ENCODE measurements around the gene KIAA1217.

Gene KIAA1217

GRCh38 chr10:24406809-24407483 is 198.0 kb downstream of the KIAA1217 start:
- Histone ChIP-seq H3K4me3 (ENCODE audit: low read depth in 1 of 2, low read length in 1 of 2) (no peak overlapping the region), H3K27me3 (no peaks in the 10 kb centered on the region), H3K9me3 (no peaks in the 10 kb centered on the region), H3K4me1 (ENCODE audit: control insufficient read depth in 1 of 2, insufficient read depth in 1 of 2, low read depth in 1 of 2, low read length in 1 of 2) (no peaks in the 10 kb centered on the region), H3K36me3 (no peaks in the 10 kb centered on the region), H3K27ac (no peak overlapping the region)
- TF ChIP-seq, protein P1, sequence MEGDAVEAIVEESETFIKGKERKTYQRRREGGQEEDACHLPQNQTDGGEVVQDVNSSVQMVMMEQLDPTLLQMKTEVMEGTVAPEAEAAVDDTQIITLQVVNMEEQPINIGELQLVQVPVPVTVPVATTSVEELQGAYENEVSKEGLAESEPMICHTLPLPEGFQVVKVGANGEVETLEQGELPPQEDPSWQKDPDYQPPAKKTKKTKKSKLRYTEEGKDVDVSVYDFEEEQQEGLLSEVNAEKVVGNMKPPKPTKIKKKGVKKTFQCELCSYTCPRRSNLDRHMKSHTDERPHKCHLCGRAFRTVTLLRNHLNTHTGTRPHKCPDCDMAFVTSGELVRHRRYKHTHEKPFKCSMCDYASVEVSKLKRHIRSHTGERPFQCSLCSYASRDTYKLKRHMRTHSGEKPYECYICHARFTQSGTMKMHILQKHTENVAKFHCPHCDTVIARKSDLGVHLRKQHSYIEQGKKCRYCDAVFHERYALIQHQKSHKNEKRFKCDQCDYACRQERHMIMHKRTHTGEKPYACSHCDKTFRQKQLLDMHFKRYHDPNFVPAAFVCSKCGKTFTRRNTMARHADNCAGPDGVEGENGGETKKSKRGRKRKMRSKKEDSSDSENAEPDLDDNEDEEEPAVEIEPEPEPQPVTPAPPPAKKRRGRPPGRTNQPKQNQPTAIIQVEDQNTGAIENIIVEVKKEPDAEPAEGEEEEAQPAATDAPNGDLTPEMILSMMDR (IDR thresholded peaks at IDR 0.05), result no peak

DNA sequence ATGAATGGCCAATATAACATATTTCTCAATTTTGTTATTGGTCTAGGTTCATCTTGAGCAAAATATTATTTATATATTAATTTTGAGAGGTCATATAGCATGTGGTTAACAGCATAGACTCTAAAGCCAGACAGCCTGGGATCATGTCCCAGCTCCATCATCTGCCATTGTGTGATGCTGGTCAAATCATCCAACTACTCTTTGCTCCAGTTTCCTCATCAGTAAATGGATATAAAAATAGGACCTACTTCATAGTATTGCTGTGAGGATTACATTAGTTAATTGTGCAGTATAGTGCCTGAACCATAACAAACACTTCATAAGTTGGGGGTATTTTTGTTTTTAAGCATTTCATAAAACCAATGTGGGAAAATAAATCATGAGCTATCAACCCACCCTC is 199.0 kb downstream of the KIAA1217 start:
- H3K9me3 ChIP-seq, result no peaks in the 10 kb centered on the region

DNA sequence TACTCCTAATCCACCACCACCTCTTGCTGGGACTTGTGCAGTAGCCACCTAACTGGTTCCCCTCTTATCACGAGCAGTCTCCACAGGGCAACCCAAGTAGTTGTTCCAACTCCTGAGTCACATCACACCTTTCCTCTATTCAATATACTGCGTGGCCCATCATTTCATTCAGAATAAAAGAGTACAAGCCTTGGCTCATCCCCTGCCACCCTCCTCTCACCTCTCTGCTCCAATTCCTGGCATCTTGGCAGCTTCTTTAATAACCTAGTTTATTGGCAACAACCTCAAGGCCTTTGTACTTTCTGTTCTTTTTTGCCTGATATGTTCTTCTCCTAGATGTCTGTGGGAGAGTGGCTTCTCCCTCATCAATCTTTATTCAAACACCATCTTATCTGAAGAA is 199.4 kb downstream of the KIAA1217 start:
- H3K9me3 ChIP-seq, result no peaks in the 10 kb centered on the region
- H3K4me1 ChIP-seq (ENCODE audit: control insufficient read depth in 1 of 2, insufficient read depth in 1 of 2, low read depth in 1 of 2, low read length in 1 of 2), result no peaks in the 10 kb centered on the region
- H3K27me3 ChIP-seq, result no peaks in the 10 kb centered on the region
- H3K36me3 ChIP-seq, result no peaks in the 10 kb centered on the region
- H3K27ac ChIP-seq, result no peak overlapping the region
- TF ChIP-seq, protein P1 (IDR thresholded peaks at IDR 0.05), result no peak
- H3K4me3 ChIP-seq (ENCODE audit: low read depth in 1 of 2, low read length in 1 of 2), result no peak overlapping the region

More for the DNA sequence above, 199.0 kb downstream of the KIAA1217 start:
- H3K27ac ChIP-seq, result no peak overlapping the region
- no peaks in the 10 kb centered on the region for H3K27me3 ChIP-seq
- H3K36me3 ChIP-seq, result no peaks in the 10 kb centered on the region
- TF ChIP-seq, protein P1 (IDR thresholded peaks at IDR 0.05), result no peak
- no peak overlapping the region for H3K4me3 ChIP-seq (ENCODE audit: low read depth in 1 of 2, low read length in 1 of 2)
- H3K4me1 ChIP-seq (ENCODE audit: control insufficient read depth in 1 of 2, insufficient read depth in 1 of 2, low read depth in 1 of 2, low read length in 1 of 2), result no peaks in the 10 kb centered on the region

- Histone ChIP-seq H3K27me3 (no peaks in the 10 kb centered on the region), H3K36me3 (no peaks in the 10 kb centered on the region), H3K27ac (no peak overlapping the region), H3K4me3 (ENCODE audit: low read depth in 1 of 2, low read length in 1 of 2) (no peak overlapping the region), H3K4me1 (ENCODE audit: control insufficient read depth in 1 of 2, insufficient read depth in 1 of 2, low read depth in 1 of 2, low read length in 1 of 2) (no peaks in the 10 kb centered on the region), H3K9me3 (no peaks in the 10 kb centered on the region)
- TF ChIP-seq, protein P1 (IDR thresholded peaks at IDR 0.05), result no peak
These were observed 205.7 kb downstream of the KIAA1217 start for GRCh38 chr10:24414597-24414996.

DNA sequence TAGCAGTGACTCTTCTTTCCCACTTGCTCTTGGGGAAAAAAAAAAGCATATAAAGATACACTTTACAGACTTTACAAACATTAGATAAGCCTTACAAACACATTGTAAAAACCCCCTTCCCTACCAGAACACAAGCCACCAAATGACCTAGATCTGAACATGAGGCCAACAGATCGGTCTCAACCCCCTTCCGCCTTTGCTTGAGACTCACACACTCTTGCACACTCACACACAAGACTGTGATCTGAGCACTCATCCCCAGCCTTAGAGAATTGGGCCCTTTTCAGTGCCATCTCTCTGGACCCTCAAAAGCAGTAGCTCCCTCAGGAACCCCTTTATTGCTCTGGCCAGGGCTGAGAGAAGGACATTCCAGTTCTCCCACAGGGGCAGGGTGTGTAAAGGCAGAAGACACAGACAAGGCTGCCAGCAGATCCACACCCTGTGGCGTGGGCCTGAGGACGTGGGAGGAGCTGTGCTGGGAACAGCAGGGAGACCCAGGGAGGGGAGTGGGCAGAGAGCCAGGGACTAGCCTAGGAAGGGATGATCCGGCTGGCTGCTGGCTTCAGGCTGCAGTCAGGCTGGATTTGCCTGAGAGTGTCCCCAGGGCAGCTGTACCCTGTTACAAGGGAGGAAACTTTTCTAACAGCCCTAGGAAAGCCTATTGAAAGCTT is 206.7 kb downstream of the KIAA1217 start:
- no peaks in the 10 kb centered on the region for H3K36me3 ChIP-seq

More for the DNA sequence above, 206.7 kb downstream of the KIAA1217 start:
- TF ChIP-seq, protein P1 (IDR thresholded peaks at IDR 0.05), result no peak
- H3K4me1 ChIP-seq (ENCODE audit: control insufficient read depth in 1 of 2, insufficient read depth in 1 of 2, low read depth in 1 of 2, low read length in 1 of 2), result no peaks in the 10 kb centered on the region
- H3K4me3 ChIP-seq (ENCODE audit: low read depth in 1 of 2, low read length in 1 of 2), result no peak overlapping the region
- no peaks in the 10 kb centered on the region for H3K9me3 ChIP-seq
- H3K27me3 ChIP-seq, result no peaks in the 10 kb centered on the region
- H3K27ac ChIP-seq, result no peak overlapping the region
